Breast epithelium (tissue), 4 donors: ENCODE data around the gene MKRN2. TPM values are rescaled to one million over a fixed set of nuclear protein-coding genes. Genes with fewer than 3 reads are reported as not detected.

Source experiments
- DNase-seq, 2 donors: peaks; one replicate each; pipeline ENCODE4 v3.0.0-alpha.2; 2019; ENCODE audit warnings: low spot score in 2 of 2
- H3K27ac ChIP-seq, 2 donors: fragments of 200-600 bp; sonication (generic) in 1 of 2; one replicate each; pipeline ENCODE4 v1.5.1; 2016 to 2019; ENCODE audit warnings: mild to moderate bottlenecking in 1 of 2
- H3K27me3 ChIP-seq, 2 donors: fragments of 200-600 bp; sonication (generic) in 1 of 2; one replicate each; pipeline versions ENCODE4 v1.5.1 to v1.6.0; 2017 to 2019; ENCODE audit warnings: control low read depth in 1 of 2, mild to moderate bottlenecking in 1 of 2
- H3K36me3 ChIP-seq: fragments of 200-600 bp; one replicate; pipeline ENCODE4 v1.5.1; 2019
- H3K4me1 ChIP-seq, 2 donors: fragments of 200-600 bp; sonication (generic); one replicate each; pipeline ENCODE4 v1.5.1; 2016 to 2019; ENCODE audit warnings: control low read depth in 1 of 2
- H3K4me3 ChIP-seq, 3 donors: fragments of 200-600 bp; sonication (generic); 1 replicate in 2 of 3; 2 replicates in 1 of 3; pipeline ENCODE4 v1.5.1; 2016 to 2019; ENCODE audit warnings: mild to moderate bottlenecking in 3 of 3, moderate library complexity in 2 of 3
- H3K9me3 ChIP-seq, 2 donors: fragments of 200-600 bp; sonication (generic) in 1 of 2; one replicate each; pipeline ENCODE4 v1.5.1; 2016 to 2019; ENCODE audit warnings: control low read depth in 1 of 2
- CTCF ChIP-seq, 3 donors: fragments of 450-650 bp; IDR thresholded peaks; one replicate each; pipeline ENCODE4 v1.5.1; 2016 to 2017; ENCODE audit warnings: antibody characterized with exemption in 3 of 3, mild to moderate bottlenecking in 3 of 3, moderate library complexity in 3 of 3
- POLR2A ChIP-seq: fragments of 450-650 bp; IDR thresholded peaks from one replicate; pipeline ENCODE4 v1.6.1; 2016; ENCODE audit warnings: antibody characterized with exemption, mild to moderate bottlenecking, moderate library complexity
- POLR2AphosphoS5 ChIP-seq, 3 donors: sonication (generic); formaldehyde crosslinking; IDR thresholded peaks; one replicate each; pipeline ENCODE4 v1.6.1; 2017; ENCODE audit warnings: antibody characterized with exemption in 3 of 3
- intact Hi-C: fragments of 100-400 bp; cut with DNase I; formaldehyde crosslinking; loops from one replicate; pipeline ENCODE4 v1.15.1; 2023; ENCODE audit warnings: low total_unique reads
- total RNA-seq, 3 donors: library from RNA; depleted of rRNA; stranded (reverse); fragments of >200 nt; gene quantifications; one replicate each; pipeline ENCODE4 v1.1.0, GENCODE V29; 2016

MKRN2 gene
- total RNA-seq, 3 donors from 2014 or later: 34.7 to 37.3 (median 36.1) TPM

- H3K36me3 ChIP-seq: peaks cover 40% of the 10 kb centered on the region
- no peak for TF ChIP-seq POLR2AphosphoS5 (IDR thresholded peaks at IDR 0.05)
- TF ChIP-seq POLR2A: no peak
- no peak for TF ChIP-seq CTCF (IDR thresholded peaks at IDR 0.05)
- intact Hi-C loops: no loop called here
- H3K27ac ChIP-seq: no peak overlapping the region
- H3K4me1 ChIP-seq: no peaks in the 10 kb centered on the region
- H3K9me3 ChIP-seq: no peaks in the 10 kb centered on the region
- DNase-seq: no peak
- H3K27me3 ChIP-seq: no peaks in the 10 kb centered on the region
- no peak overlapping the region for H3K4me3 ChIP-seq
These were observed 21.9 kb downstream of the MKRN2 start for GRCh38 chr3:12578742-12579141.

GRCh38 chr3:12579456-12579855 is 22.6 kb downstream of the MKRN2 start:
- no peak for DNase-seq
- TF ChIP-seq POLR2A (no peak), CTCF (IDR thresholded peaks at IDR 0.05) (no peak), POLR2AphosphoS5 (IDR thresholded peaks at IDR 0.05) (no peak)
- H3K9me3 ChIP-seq: no peaks in the 10 kb centered on the region
- no peak overlapping the region for H3K4me3 ChIP-seq
- H3K4me1 ChIP-seq: no peaks in the 10 kb centered on the region
- peaks cover 46% of the 10 kb centered on the region for H3K36me3 ChIP-seq
- intact Hi-C loops: no loop called here
- no peaks in the 10 kb centered on the region for H3K27me3 ChIP-seq
- no peak overlapping the region for H3K27ac ChIP-seq

- H3K4me1 ChIP-seq: no peaks in the 10 kb centered on the region
These were observed 23.0 kb downstream of the MKRN2 start for GRCh38 chr3:12579905-12580304.

GRCh38 chr3:12582730-12583129 is 25.8 kb downstream of the MKRN2 start:
- DNase-seq: no peak
- H3K36me3 ChIP-seq: peaks cover 40% of the 10 kb centered on the region
- H3K27ac ChIP-seq: no peak overlapping the region
- no peaks in the 10 kb centered on the region for H3K4me1 ChIP-seq
- H3K9me3 ChIP-seq: no peaks in the 10 kb centered on the region
- no peak overlapping the region for H3K4me3 ChIP-seq
- intact Hi-C loops: loop anchor here (10.0 kb wide), 1 partner anchor 738 kb away; the partner anchor contains the start of gene TAMM41
- TF ChIP-seq CTCF (IDR thresholded peaks at IDR 0.05) (no peak), POLR2AphosphoS5 (IDR thresholded peaks at IDR 0.05) (no peak), POLR2A (no peak)
- H3K27me3 ChIP-seq: no peaks in the 10 kb centered on the region

More at GRCh38 chr3:12579905-12580304, 23.0 kb downstream of the MKRN2 start:
- Histone ChIP-seq H3K36me3 (peaks cover 44% of the 10 kb centered on the region), H3K27me3 (no peaks in the 10 kb centered on the region), H3K4me3 (no peak overlapping the region), H3K9me3 (no peaks in the 10 kb centered on the region), H3K27ac (no peak overlapping the region)
- no peak for DNase-seq
- TF ChIP-seq POLR2A: no peak
- TF ChIP-seq CTCF (IDR thresholded peaks at IDR 0.05): no peak
- no peak for TF ChIP-seq POLR2AphosphoS5 (IDR thresholded peaks at IDR 0.05)
- intact Hi-C loops: loop anchor here (10.0 kb wide), 1 partner anchor 735 kb away; the partner anchor contains the start of gene TAMM41

GRCh38 chr3:12583280-12583679 is 26.4 kb downstream of the MKRN2 start:
- Histone ChIP-seq H3K9me3 (no peaks in the 10 kb centered on the region), H3K27ac (no peak overlapping the region), H3K4me3 (no peak overlapping the region), H3K27me3 (no peaks in the 10 kb centered on the region), H3K4me1 (no peaks in the 10 kb centered on the region), H3K36me3 (peaks cover 40% of the 10 kb centered on the region)
- TF ChIP-seq POLR2AphosphoS5 (IDR thresholded peaks at IDR 0.05) (no peak), POLR2A (no peak), CTCF (IDR thresholded peaks at IDR 0.05) (no peak)
- intact Hi-C loops: loop anchor here (10.0 kb wide), 1 partner anchor 738 kb away; the partner anchor contains the start of gene TAMM41
- DNase-seq: no peak
